ENCODE measurements around the gene IMMP2L.

DNA sequence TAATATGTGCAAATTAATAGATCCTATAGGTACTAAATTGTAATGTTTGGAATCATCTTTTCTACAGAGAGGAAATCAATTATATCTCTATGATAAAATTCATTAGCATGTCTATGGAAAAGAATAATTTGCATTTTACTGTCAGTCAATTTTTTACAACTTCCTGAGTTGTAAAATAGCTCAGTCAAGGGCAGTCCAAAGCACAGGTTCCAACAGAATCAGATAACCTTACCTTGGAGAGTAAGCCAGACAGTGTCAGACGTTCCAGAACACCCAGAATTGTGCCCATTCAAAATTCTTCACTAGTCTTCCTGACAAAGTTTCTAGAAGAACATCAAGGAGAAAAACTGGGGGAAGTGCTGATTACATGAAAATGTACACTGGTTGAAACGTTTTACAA lies 31.1 kb upstream of the IMMP2L start:
- TF ChIP-seq, protein P1, sequence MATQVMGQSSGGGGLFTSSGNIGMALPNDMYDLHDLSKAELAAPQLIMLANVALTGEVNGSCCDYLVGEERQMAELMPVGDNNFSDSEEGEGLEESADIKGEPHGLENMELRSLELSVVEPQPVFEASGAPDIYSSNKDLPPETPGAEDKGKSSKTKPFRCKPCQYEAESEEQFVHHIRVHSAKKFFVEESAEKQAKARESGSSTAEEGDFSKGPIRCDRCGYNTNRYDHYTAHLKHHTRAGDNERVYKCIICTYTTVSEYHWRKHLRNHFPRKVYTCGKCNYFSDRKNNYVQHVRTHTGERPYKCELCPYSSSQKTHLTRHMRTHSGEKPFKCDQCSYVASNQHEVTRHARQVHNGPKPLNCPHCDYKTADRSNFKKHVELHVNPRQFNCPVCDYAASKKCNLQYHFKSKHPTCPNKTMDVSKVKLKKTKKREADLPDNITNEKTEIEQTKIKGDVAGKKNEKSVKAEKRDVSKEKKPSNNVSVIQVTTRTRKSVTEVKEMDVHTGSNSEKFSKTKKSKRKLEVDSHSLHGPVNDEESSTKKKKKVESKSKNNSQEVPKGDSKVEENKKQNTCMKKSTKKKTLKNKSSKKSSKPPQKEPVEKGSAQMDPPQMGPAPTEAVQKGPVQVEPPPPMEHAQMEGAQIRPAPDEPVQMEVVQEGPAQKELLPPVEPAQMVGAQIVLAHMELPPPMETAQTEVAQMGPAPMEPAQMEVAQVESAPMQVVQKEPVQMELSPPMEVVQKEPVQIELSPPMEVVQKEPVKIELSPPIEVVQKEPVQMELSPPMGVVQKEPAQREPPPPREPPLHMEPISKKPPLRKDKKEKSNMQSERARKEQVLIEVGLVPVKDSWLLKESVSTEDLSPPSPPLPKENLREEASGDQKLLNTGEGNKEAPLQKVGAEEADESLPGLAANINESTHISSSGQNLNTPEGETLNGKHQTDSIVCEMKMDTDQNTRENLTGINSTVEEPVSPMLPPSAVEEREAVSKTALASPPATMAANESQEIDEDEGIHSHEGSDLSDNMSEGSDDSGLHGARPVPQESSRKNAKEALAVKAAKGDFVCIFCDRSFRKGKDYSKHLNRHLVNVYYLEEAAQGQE (IDR thresholded peaks at IDR 0.05; ENCODE audit: insufficient read depth in 1 of 2, low read depth in 2 of 2, low read length in 2 of 2), result no peak
- TF ChIP-seq POLR2AphosphoS5 (IDR thresholded peaks at IDR 0.05; ENCODE audit: low read depth, low read length) (no peak), SIN3A (IDR thresholded peaks at IDR 0.05; ENCODE audit: borderline replicate concordance, insufficient read depth, low read length) (no peak), TAF1 (IDR thresholded peaks at IDR 0.05; ENCODE audit: borderline replicate concordance, insufficient read depth, low read length) (no peak), FOXP2 (optimal IDR thresholded peaks at IDR 0.05; ENCODE audit: borderline replicate concordance, extremely low read depth, extremely low read length, insufficient read depth) (no peak)
